OCI-LY1 (cell line): Measurements from ENCODE around the gene MARK4.

ENCODE experiments used
- H2AFZ ChIP-seq: fragments of 200-600 bp; sonication (generic), shearing (Covaris generic); 2 replicates; pipeline ENCODE4 v1.6.0; 2014; ENCODE audit warnings: antibody characterized with exemption, mild to moderate bottlenecking, low read length
- H3F3A ChIP-seq: fragments of 200-600 bp; sonication (generic), shearing (Covaris generic); 2 replicates; pipeline ENCODE4 v1.6.0; 2014; ENCODE audit warnings: mild to moderate bottlenecking, antibody characterized with exemption, low read length, moderate library complexity; ENCODE audit not compliant: insufficient read depth
- H3K27ac ChIP-seq: fragments of 200-600 bp; sonication (generic); 2 replicates; pipeline ENCODE4 v1.5.1; 2014; ENCODE audit warnings: low read length, mixed run types, mild to moderate bottlenecking, low read depth; ENCODE audit not compliant: poor library complexity, severe bottlenecking
- H3K27me3 ChIP-seq: fragments of 200-600 bp; sonication (generic); 2 replicates; pipeline ENCODE4 v1.6.0; 2014; ENCODE audit warnings: antibody characterized with exemption, mild to moderate bottlenecking, low read length, moderate library complexity; ENCODE audit not compliant: insufficient read depth
- H3K36me3 ChIP-seq: fragments of 200-600 bp; sonication (generic); 2 replicates; pipeline ENCODE4 v1.6.1; 2014; ENCODE audit warnings: mild to moderate bottlenecking, antibody characterized with exemption, low read length, moderate library complexity, mixed read lengths; ENCODE audit not compliant: insufficient read depth
- H3K4me1 ChIP-seq: fragments of 200-600 bp; sonication (generic); 2 replicates; pipeline ENCODE4 v1.5.1; 2014; ENCODE audit warnings: mild to moderate bottlenecking, low read length, moderate library complexity; ENCODE audit not compliant: insufficient read depth, severe bottlenecking
- H3K4me2 ChIP-seq: fragments of 200-600 bp; sonication (generic), shearing (Covaris generic); 2 replicates; pipeline ENCODE4 v1.6.1; 2014; ENCODE audit warnings: low read length
- H3K4me3 ChIP-seq: fragments of 200-600 bp; sonication (generic); 2 replicates; pipeline ENCODE4 v1.5.1; 2014; ENCODE audit warnings: low read length, low read depth, mild to moderate bottlenecking, mixed read lengths; ENCODE audit not compliant: poor library complexity, severe bottlenecking
- H3K79me2 ChIP-seq: fragments of 200-600 bp; shearing (Covaris generic); 2 replicates; pipeline ENCODE4 v1.6.1; 2016; ENCODE audit warnings: mixed run types, low read length, mixed read lengths; ENCODE audit not compliant: insufficient read depth
- H3K9ac ChIP-seq: fragments of 200-600 bp; sonication (generic), shearing (Covaris generic); 2 replicates; pipeline ENCODE4 v1.6.1; 2014; ENCODE audit warnings: mild to moderate bottlenecking, low read length, mixed read lengths
- H3K9me2 ChIP-seq: fragments of 200-600 bp; sonication (generic), shearing (Covaris generic); 2 replicates; pipeline ENCODE4 v1.6.1; 2014; ENCODE audit warnings: low read depth, mild to moderate bottlenecking, low read length, mixed read lengths
- H3K9me3 ChIP-seq: fragments of 200-600 bp; shearing (Covaris generic); 2 replicates; pipeline ENCODE4 v1.6.1; 2014; ENCODE audit warnings: low read length, mixed read lengths
- H4K20me1 ChIP-seq: fragments of 200-600 bp; sonication (generic), shearing (Covaris generic); 2 replicates; pipeline ENCODE4 v1.6.0; 2016; ENCODE audit warnings: mild to moderate bottlenecking, low read length; ENCODE audit not compliant: insufficient read depth
- CTCF ChIP-seq: fragments of 200-600 bp; sonication (generic), shearing (Covaris generic); IDR thresholded peaks from 2 replicates; pipeline ENCODE4 v1.5.1; 2017; ENCODE audit warnings: mild to moderate bottlenecking, antibody characterized with exemption, low read length, moderate library complexity, mixed read lengths
- EZH2 ChIP-seq: fragments of 200-600 bp; sonication (generic), shearing (Covaris generic); IDR thresholded peaks from 2 replicates; pipeline ENCODE4 v1.8.0; 2017; ENCODE audit warnings: borderline replicate concordance, mixed run types, mild to moderate bottlenecking, antibody characterized with exemption, low read length, moderate library complexity, mixed read lengths

The MARK4 gene

GRCh38 chr19:45339629-45340028 is 88.6 kb downstream of the MARK4 start:
- Histone ChIP-seq H2AFZ (no peak overlapping the region), H3K9me3 (no peaks in the 10 kb centered on the region), H3K4me2 (no peak overlapping the region), H3F3A (no peaks in the 10 kb centered on the region), H3K4me1 (peaks cover 23% of the 10 kb centered on the region), H3K27me3 (0 out of 2 replicates have a peak, but pooled peaks cover 4% of the 10 kb centered on the region), H3K36me3 (no peaks in the 10 kb centered on the region), H3K79me2 (no peaks in the 10 kb centered on the region), H3K4me3 (no peak overlapping the region), H3K27ac (no peak overlapping the region), H3K9me2 (no peaks in the 10 kb centered on the region), H3K9ac (no peak overlapping the region), H4K20me1 (no peaks in the 10 kb centered on the region)
- TF ChIP-seq EZH2 (no peak), CTCF (no peak)

GRCh38 chr19:45340232-45340898 is 89.3 kb downstream of the MARK4 start, which contains the start of gene KLC3:
TSS of gene KLC3 (plus strand) at chr19:45340750. CDS start at chr19:45345542, 4,792 bp downstream.
- Histone ChIP-seq H3F3A (no peaks in the 10 kb centered on the region), H3K9me2 (no peaks in the 10 kb centered on the region), H3K27me3 (peaks cover 8% of the 10 kb centered on the region; the same call in 1 of the 2 replicates), H2AFZ (no peak within 1 kb of the TSS), H3K4me3 (peak within 1 kb of the TSS; percentile 59), H3K9ac (peak within 1 kb of the TSS; percentile 32; the same call in 1 of the 2 replicates), H3K36me3 (no peaks in the 10 kb centered on the region), H3K4me2 (peak within 1 kb of the TSS; percentile 77), H4K20me1 (no peaks in the 10 kb centered on the region), H3K27ac (no peak within 1 kb of the TSS), H3K4me1 (peaks cover 23% of the 10 kb centered on the region), H3K9me3 (no peaks in the 10 kb centered on the region), H3K79me2 (no peaks in the 10 kb centered on the region)
- TF ChIP-seq EZH2 (no peak), CTCF (no peak)

GRCh38 chr19:45340899-45341453 is 89.9 kb downstream of the MARK4 start:
- Histone ChIP-seq H4K20me1 (no peaks in the 10 kb centered on the region), H3K79me2 (no peaks in the 10 kb centered on the region), H3K9ac (peak overlapping the region; percentile 32; the same call in 1 of the 2 replicates), H2AFZ (no peak overlapping the region), H3K4me1 (peaks cover 20% of the 10 kb centered on the region), H3K36me3 (no peaks in the 10 kb centered on the region), H3F3A (no peaks in the 10 kb centered on the region), H3K9me3 (no peaks in the 10 kb centered on the region), H3K4me3 (peak overlapping the region; percentile 59), H3K9me2 (no peaks in the 10 kb centered on the region), H3K27me3 (peaks cover 11% of the 10 kb centered on the region; the same call in 1 of the 2 replicates), H3K27ac (no peak overlapping the region), H3K4me2 (peak overlapping the region; percentile 77)
- TF ChIP-seq CTCF = no peak
- no peak for TF ChIP-seq EZH2
